CD4-positive, alpha-beta T cell treated with Interleukin-17A for 4 hours (primary cell): Measurements from ENCODE around the gene PRKCE.

Source experiments
- DNase-seq: peaks from one replicate; pipeline ENCODE4 v3.0.0-alpha.2; 2020; ENCODE audit warnings: mixed read lengths

PRKCE gene

DNA sequence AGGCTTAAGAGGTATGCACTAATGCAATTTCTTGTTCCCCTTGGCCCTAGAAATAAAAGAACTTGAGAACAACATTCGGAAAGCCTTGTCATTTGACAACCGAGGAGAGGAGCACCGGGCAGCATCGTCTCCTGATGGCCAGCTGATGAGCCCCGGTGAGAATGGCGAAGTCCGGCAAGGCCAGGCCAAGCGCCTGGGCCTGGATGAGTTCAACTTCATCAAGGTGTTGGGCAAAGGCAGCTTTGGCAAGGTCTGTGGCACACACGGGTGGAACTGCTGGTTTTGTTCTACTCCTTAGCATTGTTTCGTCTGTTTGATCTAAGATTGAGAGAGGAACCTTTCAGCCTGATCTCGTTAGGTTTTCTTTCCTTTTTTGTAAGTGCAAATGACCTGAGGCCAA is 355.9 kb downstream of the PRKCE start:
- no peak for DNase-seq

DNA sequence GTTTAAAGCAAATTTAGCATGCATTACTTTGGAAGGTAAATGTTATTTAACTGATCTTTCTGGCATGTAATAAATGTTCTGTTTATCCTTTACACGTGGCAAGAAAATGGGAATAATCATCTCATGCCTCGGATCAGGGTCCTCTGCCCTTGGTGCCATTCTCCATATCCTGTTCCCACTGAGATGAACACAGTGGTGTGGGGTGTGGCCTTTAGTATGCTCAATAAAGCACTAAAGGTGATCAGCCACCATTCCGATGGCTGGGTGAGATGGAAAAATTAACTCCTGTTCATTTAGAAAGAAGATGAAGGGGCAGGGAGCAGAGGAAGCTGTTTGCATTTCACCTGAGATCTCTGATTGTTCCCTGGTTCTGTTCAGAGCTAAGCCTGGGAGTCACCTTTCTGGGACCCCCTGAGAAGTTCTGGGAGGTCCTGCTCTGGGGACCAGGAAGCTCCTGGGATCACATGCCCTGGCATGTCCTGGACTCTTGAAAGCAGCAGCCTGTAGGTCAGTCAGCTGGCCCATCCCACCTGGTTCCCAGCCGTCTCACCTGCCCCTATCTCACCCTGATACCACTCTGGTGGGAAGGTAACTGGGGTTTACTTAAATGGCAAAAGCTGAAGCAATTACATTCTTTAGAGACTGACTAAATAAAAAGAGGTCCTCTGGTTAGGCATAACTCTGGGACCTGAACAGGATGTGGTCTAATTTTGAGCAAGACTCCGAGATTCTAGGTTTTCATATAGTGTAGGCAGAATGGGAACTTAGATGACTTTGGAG is 356.8 kb downstream of the PRKCE start:
- DNase-seq, result no peak

- DNase-seq, result no peak
These were observed 357.8 kb downstream of the PRKCE start for GRCh38 chr2:46009315-46009714.

DNA sequence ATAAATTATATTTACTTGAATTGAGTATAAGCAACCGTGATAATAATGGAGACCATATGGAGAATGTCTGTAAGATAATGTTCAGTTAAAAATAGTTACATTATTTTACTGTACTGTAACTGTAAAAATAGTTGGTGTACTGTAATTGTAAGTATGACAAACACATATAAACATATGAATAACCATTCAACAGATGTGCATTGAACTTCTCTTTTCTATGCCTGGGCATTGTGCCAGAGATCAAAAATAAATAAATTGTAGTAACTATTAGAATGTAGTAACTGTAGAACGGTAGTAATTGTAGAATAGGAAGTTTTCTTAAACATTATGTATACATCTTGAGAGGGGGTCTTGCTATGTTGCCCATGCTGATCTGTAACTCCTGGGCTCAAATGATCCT is 358.3 kb downstream of the PRKCE start:
- no peak for DNase-seq

- no peak for DNase-seq
These were observed 358.9 kb downstream of the PRKCE start for GRCh38 chr2:46010223-46010924.

- DNase-seq, result no peak
These were observed 359.5 kb downstream of the PRKCE start for GRCh38 chr2:46010925-46011490.

DNA sequence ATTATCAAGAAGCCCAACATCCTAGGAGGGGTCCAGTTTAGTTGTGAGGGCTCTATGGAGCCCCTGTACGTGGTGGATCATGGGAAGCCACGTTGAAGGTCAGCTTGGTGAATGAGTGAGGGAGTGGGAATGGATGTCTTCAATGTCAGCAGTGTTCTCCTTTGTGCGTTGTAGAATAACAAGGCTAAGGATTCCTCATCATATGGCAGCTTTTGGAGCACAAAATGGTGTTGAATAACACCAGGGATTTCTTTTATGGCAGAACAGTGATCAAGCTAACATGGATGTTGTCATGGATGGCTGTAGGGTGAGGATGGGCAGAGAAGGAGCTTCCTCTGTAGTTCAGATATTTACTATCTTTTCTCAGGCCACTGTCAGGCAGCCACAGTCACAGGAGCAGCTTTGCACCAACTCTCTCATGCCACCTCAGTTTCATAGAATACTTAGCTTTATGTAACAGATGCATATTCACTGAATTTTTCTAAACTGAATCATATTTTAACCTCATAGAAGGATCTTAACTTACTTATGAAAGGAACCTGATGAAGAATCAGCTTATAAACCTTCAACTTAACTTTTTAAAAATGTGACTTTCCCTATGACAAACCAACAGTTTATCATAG is 361.3 kb downstream of the PRKCE start:
- DNase-seq, result no peak

DNA sequence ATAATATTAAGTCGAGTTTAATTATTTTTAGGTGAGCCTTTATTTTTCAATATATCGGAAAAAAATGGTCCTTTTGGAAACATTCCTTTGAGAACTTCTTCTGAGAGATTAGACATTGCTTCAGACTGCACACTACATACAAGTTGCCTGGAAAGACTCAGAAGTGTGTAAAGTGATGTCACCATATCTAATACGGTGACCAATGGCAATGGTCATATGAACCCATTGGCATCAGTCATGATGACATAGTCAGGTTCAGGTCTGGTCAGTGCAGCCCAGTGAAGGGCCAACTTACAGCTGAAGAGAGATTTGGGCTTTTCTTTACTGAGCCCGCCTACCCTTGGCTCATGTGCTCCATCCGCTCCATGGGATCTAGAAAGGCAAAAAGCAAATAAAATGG is 362.3 kb downstream of the PRKCE start:
- no peak for DNase-seq

DNA sequence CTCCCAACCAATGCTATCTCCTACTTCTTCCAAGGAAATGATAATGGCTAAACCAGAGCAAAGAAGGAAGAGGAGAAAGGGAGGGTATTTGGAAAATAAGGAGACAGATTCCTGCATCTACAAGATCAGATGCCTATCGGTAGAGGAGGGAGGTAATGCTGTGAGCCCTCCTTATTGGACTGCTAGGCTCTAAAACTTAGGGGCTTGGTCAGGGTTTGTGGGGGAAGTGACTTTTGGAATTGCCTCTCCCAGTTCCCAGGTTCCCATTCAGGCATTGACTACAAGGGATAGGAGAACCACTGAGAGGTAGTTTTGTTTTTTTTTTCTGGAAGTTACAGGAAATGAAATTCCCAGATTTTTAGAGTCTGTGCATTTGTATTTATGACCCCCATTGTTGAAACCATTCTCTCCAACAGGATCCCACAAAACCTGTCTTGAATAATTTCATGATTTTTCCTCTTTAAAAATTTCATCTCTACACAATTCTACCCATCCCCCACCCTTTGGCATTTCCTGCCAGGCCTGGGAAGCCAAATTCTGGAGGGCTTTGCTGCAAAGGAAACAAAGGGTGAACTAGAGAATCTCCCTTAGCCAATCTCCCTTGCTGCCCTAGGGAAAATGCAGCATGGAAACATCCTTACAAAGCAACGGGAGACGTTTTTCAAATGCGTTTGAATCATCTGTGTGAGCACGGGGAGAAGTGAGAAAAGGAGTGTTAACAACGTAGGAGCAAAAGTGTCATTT is 363.6 kb downstream of the PRKCE start:
- DNase-seq, result no peak

- no peak for DNase-seq
These were observed 364.2 kb downstream of the PRKCE start for GRCh38 chr2:46015671-46016070.

DNA sequence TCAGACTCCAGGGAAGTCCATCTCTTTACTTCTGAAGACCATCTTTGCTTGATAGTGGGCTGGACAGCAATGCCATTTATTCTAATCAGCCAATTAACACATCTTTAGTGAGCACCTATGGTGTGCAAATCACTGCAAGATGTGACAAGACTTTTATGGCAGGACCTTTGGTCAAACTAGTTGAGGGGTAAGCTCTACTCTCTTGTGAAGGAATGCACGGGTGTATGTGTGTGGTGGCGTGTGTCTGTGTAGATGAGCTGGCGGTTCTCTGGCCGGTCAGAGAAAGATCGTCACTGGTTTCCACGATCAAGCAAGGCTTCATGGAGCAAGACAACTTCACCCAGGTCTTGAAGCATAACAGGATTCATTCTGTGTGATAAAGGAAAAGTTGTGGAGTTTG is 364.6 kb downstream of the PRKCE start:
- no peak for DNase-seq

GRCh38 chr2:46018773-46019591 is 367.5 kb downstream of the PRKCE start:
- DNase-seq, result no peak

- DNase-seq, result no peak
These were observed 368.9 kb downstream of the PRKCE start for GRCh38 chr2:46020416-46020815.

- no peak for DNase-seq
These were observed 371.8 kb downstream of the PRKCE start for GRCh38 chr2:46023165-46023854.

DNA sequence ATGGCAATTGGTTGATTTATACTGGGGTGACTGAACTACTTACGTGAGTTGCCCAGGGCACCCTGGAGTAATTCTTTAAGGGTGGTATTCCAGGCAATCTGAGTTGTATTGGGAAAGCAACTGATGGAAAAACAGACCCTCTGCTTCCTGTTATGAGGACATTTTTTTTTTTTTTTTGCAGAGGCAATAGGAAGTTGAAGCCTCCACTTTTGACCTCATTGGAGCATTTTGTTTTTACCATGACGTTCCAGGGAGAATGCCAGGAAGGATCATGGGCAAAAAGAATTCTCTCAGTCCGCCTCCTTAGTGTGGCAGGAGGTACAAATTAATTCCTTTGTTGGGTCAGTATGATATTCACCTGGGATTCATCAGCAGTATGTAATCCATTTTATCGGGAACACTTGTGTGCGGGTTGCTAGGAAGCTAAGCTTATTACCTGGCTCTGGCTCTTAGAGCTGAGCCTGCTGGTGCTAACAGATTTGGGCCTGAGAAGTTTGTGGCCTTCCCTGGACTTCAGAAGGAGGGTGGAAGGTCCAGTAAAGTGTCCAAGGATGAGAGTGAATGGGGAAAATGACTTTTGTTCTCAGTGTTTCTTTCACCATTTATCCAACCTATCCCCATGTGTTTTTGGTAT is 372.8 kb downstream of the PRKCE start:
- no peak for DNase-seq

- no peak for DNase-seq
These were observed 373.6 kb downstream of the PRKCE start for GRCh38 chr2:46025081-46025480.

DNA sequence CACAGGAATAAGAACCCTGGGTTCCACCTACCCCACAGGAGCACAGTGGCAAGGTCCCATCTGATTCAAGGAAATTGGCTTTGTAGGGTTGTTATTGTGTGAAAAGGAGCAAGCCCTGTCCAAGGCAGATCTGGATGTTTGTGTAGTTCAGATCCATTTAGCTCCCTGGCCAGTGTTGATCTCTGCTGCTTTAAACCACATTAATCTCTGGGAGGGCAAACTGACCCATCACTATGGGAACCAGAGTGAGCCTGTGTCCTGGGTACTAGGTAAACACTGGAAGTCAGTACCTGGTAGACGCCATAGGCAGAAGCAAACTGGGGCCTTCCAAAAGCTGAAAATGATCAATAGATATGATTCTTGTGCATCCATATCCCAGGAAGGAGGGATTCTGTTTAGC is 374.2 kb downstream of the PRKCE start:
- no peak for DNase-seq

GRCh38 chr2:46026431-46026830 is 375.0 kb downstream of the PRKCE start:
- no peak for DNase-seq

DNA sequence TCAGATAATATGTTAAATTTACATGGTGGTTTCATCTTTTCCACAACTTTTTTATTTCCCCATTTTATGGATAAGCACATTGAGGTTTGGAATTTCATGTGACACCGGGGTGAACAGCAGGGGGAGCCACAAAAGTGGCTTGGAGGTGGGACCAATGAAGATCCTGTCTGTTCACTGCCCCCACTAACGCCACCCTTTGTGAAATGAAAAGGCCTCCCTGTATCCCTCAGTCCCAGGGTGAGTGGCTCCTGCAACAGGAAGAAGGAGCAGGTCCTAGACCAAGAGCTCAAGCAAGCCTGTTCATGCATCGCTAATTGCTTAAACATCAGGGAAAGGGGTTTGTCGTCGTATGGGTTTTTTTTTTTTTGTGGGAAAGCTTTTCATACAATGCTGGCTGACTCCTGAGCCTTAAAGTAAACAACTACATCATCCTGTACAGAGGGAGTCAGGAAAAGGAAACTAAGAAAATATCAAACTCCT is 377.9 kb downstream of the PRKCE start:
- no peak for DNase-seq

DNA sequence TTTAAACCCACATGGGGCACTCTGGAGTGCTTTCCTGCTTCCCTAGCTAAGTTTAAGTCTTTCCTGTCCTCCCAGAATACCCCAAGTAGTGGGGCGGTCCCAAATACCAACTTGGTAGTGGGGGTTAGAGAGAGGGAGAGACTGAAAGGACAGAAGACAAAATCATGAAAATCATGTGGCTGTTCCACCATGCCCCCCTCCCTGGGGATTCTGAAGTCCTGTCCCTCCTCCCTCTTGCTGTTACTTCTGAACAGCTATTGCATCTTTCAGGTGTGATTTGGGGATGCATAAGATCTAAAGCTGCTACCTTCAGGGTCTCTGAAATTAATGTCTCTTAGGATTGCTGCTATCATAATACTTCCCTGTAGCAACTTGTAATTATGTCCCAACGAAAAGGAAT is 378.9 kb downstream of the PRKCE start:
- no peak for DNase-seq
